Effector CD8-positive, alpha-beta T cell (primary cell): ENCODE results near the gene OMP.
"Not testable (repeated sequence)": the region's sequence is repeated elsewhere in the genome, so short reads cannot be mapped to it uniquely, and the experiment has no call there.

Experiments
- DNase-seq: peaks from one replicate; lab custom pipeline; 2025; lab: John Stamatoyannopoulos, UW

Gene OMP

GRCh38 chr11:77086521-77087472 is 15.8 kb upstream of the OMP start:
- DNase-seq: no peak

- DNase-seq: no peak
These were observed 14.9 kb upstream of the OMP start for GRCh38 chr11:77087723-77088225.

- DNase-seq: no peak
These were observed 14.2 kb upstream of the OMP start for GRCh38 chr11:77088236-77089003.

- DNase-seq: no peak
These were observed 13.6 kb upstream of the OMP start for GRCh38 chr11:77089004-77089545.

- no peak for DNase-seq
These were observed 12.6 kb upstream of the OMP start for GRCh38 chr11:77090046-77090372.

GRCh38 chr11:77090373-77091111 is 12.1 kb upstream of the OMP start:
- no peak for DNase-seq

- DNase-seq: peak; percentile 63
These were observed 11.3 kb upstream of the OMP start for GRCh38 chr11:77091146-77091940.

GRCh38 chr11:77092382-77092781 is 10.3 kb upstream of the OMP start:
- no peak for DNase-seq

- DNase-seq: no peak
These were observed 9.4 kb upstream of the OMP start for GRCh38 chr11:77093056-77093891.

GRCh38 chr11:77093987-77094840 is 8.4 kb upstream of the OMP start:
- DNase-seq: no peak

- DNase-seq: no peak
These were observed 7.7 kb upstream of the OMP start for GRCh38 chr11:77094841-77095365.

GRCh38 chr11:77095551-77096490 is 6.8 kb upstream of the OMP start:
- DNase-seq: no peak

GRCh38 chr11:77096591-77097019 is 6.0 kb upstream of the OMP start:
- DNase-seq: no peak

- not testable (repeated sequence) for DNase-seq
These were observed 5.5 kb upstream of the OMP start for GRCh38 chr11:77097180-77097579.

- no peak for DNase-seq
These were observed 2.2 kb upstream of the OMP start for GRCh38 chr11:77100166-77101042.

GRCh38 chr11:77101043-77101537 is 1.6 kb upstream of the OMP start:
- no peak for DNase-seq

- no peak for DNase-seq
These were observed 679 bp downstream of the OMP start for GRCh38 chr11:77103319-77103718.
